Neuronal stem cell (in vitro differentiated cells): ENCODE data around the gene FSTL3.

ENCODE experiments used
- DNase-seq: peaks from one replicate; pipeline ENCODE4 v3.0.0-alpha.2; 2013; ENCODE audit warnings: low spot score
- H2AFZ ChIP-seq: one replicate; pipeline ENCODE4 v1.6.1; 2013; ENCODE audit warnings: mild to moderate bottlenecking, low read length, inconsistent platforms
- H2AK5ac ChIP-seq: 2 replicates; pipeline ENCODE4 v1.6.1; 2013; ENCODE audit warnings: low read depth, mild to moderate bottlenecking, inconsistent platforms, low read length, moderate library complexity, mixed read lengths
- H2BK120ac ChIP-seq: 2 replicates; pipeline ENCODE4 v1.6.1; 2013; ENCODE audit warnings: low read depth, mild to moderate bottlenecking, inconsistent platforms, low read length, moderate library complexity, mixed read lengths
- H2BK12ac ChIP-seq: one replicate; pipeline ENCODE4 v1.6.1; 2013; ENCODE audit warnings: low read length, inconsistent platforms
- H2BK15ac ChIP-seq: 2 replicates; pipeline ENCODE4 v1.6.1; 2013; ENCODE audit warnings: mild to moderate bottlenecking, low read length, inconsistent platforms, mixed read lengths
- H2BK5ac ChIP-seq: one replicate; pipeline ENCODE4 v1.6.1; 2013; ENCODE audit warnings: inconsistent platforms, mild to moderate bottlenecking, low read length, moderate library complexity
- H3K14ac ChIP-seq: one replicate; pipeline ENCODE4 v1.6.1; 2013; ENCODE audit warnings: low read length, inconsistent platforms
- H3K18ac ChIP-seq: 2 replicates; pipeline ENCODE4 v1.6.1; 2013; ENCODE audit warnings: low read length, inconsistent platforms
- H3K23ac ChIP-seq: 2 replicates; pipeline ENCODE4 v1.6.1; 2013; ENCODE audit warnings: low read depth, mild to moderate bottlenecking, mixed read lengths, low read length, inconsistent platforms; ENCODE audit not compliant: poor library complexity
- H3K27ac ChIP-seq: replicated peaks from 3 replicates; pipeline ENCODE4 v1.5.1; 2013; ENCODE audit warnings: low read length, inconsistent platforms
- H3K27me3 ChIP-seq, 3 experiments: 2 replicates each; pipeline ENCODE4 v1.6.1; 2013; ENCODE audit warnings: low read length in 3 of 3, mild to moderate bottlenecking in 2 of 3, inconsistent platforms in 1 of 3, low read depth in 1 of 3, mixed read lengths in 1 of 3, moderate library complexity in 1 of 3; ENCODE audit not compliant: control insufficient read depth in 3 of 3, insufficient read depth in 3 of 3
- H3K36me3 ChIP-seq, 2 donors: replicated peaks in 1 of 2; 2 replicates each; pipeline ENCODE4 v1.6.1; 2013; ENCODE audit warnings: low read length in 2 of 2; ENCODE audit not compliant: control insufficient read depth in 2 of 2, insufficient read depth in 2 of 2
- H3K4ac ChIP-seq: 2 replicates; pipeline ENCODE4 v1.6.1; 2013; ENCODE audit warnings: inconsistent platforms, mild to moderate bottlenecking, low read length, moderate library complexity
- H3K4me1 ChIP-seq, 2 donors: 1 replicate in 1 of 2; 2 replicates in 1 of 2; pipeline ENCODE4 v1.6.1; 2013; ENCODE audit warnings: low read length in 2 of 2, low read depth in 1 of 2; ENCODE audit not compliant: control insufficient read depth in 2 of 2, insufficient read depth in 1 of 2
- H3K4me2 ChIP-seq: one replicate; pipeline ENCODE4 v1.6.1; 2013; ENCODE audit warnings: mild to moderate bottlenecking, low read length, inconsistent platforms; ENCODE audit not compliant: insufficient read depth, poor library complexity, severe bottlenecking
- H3K4me3 ChIP-seq, 2 donors: 2 replicates each; pipeline ENCODE4 v1.5.1; 2013; ENCODE audit warnings: low read length in 2 of 2, mild to moderate bottlenecking in 2 of 2, inconsistent platforms in 1 of 2, moderate library complexity in 1 of 2
- H3K79me1 ChIP-seq: one replicate; pipeline ENCODE4 v1.6.1; 2013; ENCODE audit warnings: low read depth, mild to moderate bottlenecking, inconsistent platforms, low read length, moderate library complexity
- H3K9ac ChIP-seq: one replicate; pipeline ENCODE4 v1.6.1; 2013; ENCODE audit warnings: mild to moderate bottlenecking, low read depth, low read length, inconsistent platforms; ENCODE audit not compliant: poor library complexity
- H3K9me3 ChIP-seq, 2 donors: replicated peaks in 1 of 2; 2 replicates each; pipeline versions ENCODE3 to v1.6.1; 2013; ENCODE audit warnings: low read length in 2 of 2, mild to moderate bottlenecking in 2 of 2, inconsistent platforms in 1 of 2, low read depth in 1 of 2, mixed read lengths in 1 of 2, moderate library complexity in 1 of 2; ENCODE audit not compliant: control insufficient read depth in 2 of 2, insufficient read depth in 1 of 2
- H4K8ac ChIP-seq: one replicate; pipeline ENCODE4 v1.6.1; 2013; ENCODE audit warnings: low read depth, mild to moderate bottlenecking, inconsistent platforms, low read length, moderate library complexity
- H4K91ac ChIP-seq: one replicate; pipeline ENCODE4 v1.6.1; 2013; ENCODE audit warnings: low read length, low read depth, mild to moderate bottlenecking, inconsistent platforms; ENCODE audit not compliant: poor library complexity
- WGBS, 2 donors: extraction: QIAGEN DNeasy Blood & Tissue Kit; methylation state at CpG; one replicate each; pipeline ENCODE4 v1.1.7; 2013; ENCODE audit warnings: missing lambda C conversion rate in 2 of 2, mixed read lengths in 1 of 2; ENCODE audit not compliant: insufficient read length in 2 of 2, insufficient replicate concordance in 1 of 2; ENCODE audit errors: extremely low coverage in 2 of 2; 5-methylcytosine and 5-hydroxymethylcytosine counted together

The FSTL3 gene

GRCh38 chr19:678791-679388, 2.7 kb downstream of the FSTL3 start:
- Histone ChIP-seq H2BK5ac (no peak overlapping the region), H3K27me3 (peaks cover 2 to 18% (median 15%) of the 10 kb centered on the region in 3 experiments), H3K27ac (no peak overlapping the region), H3K4me3 (peak overlapping the region in 1 of 2 donors; percentile 71), H4K8ac (no peak overlapping the region), H3K79me1 (peaks cover 6% of the 10 kb centered on the region), H3K9me3 (no peaks in the 10 kb centered on the region), H2BK15ac (no peak overlapping the region), H3K23ac (no peak overlapping the region), H3K4me1 (peaks cover 14 to 23% of the 10 kb centered on the region in 2 donors), H2BK120ac (no peak overlapping the region), H3K14ac (no peak overlapping the region), H3K9ac (no peak overlapping the region), H2AFZ (no peak overlapping the region), H3K4me2 (peak overlapping the region; percentile 84), H3K18ac (peak overlapping the region; percentile 22), H2BK12ac (no peak overlapping the region), H3K36me3 (no peaks in the 10 kb centered on the region), H3K4ac (no peak overlapping the region), H4K91ac (no peak overlapping the region), H2AK5ac (peak overlapping the region; percentile 23)
- DNase-seq: no peak
- no CpG with 5 or more reads among the region's 16 CpGs for WGBS, 2 donors

GRCh38 chr19:679418-680286, 3.5 kb downstream of the FSTL3 start:
- WGBS, 2 donors: no CpG with 5 or more reads among the region's 69 CpGs
- peak overlapping the region; percentile 87 for H2BK120ac ChIP-seq

GRCh38 chr19:680287-681028, 4.3 kb downstream of the FSTL3 start:
- Histone ChIP-seq H3K36me3 (no peaks in the 10 kb centered on the region), H2AK5ac (peak overlapping the region; percentile 23), H3K27ac (peak overlapping the region; percentile 89), H2BK5ac (peak overlapping the region; percentile 87), H3K4me2 (peak overlapping the region; percentile 86), H3K27me3 (peaks cover 2 to 14% (median 10%) of the 10 kb centered on the region in 3 experiments), H2BK12ac (no peak overlapping the region), H3K14ac (peak overlapping the region; percentile 99), H3K9me3 (no peaks in the 10 kb centered on the region), H2BK120ac (peak overlapping the region; percentile 87), H3K4ac (no peak overlapping the region), H3K4me1 (peaks cover 11 to 12% of the 10 kb centered on the region in 2 donors), H3K18ac (peak overlapping the region; percentile 99), H4K91ac (peak overlapping the region; percentile 85), H3K23ac (peak overlapping the region; percentile 97), H3K4me3 (peak overlapping the region; percentile 71 to 97), H3K9ac (peak overlapping the region; percentile 99), H4K8ac (no peak overlapping the region), H3K79me1 (peaks cover 6% of the 10 kb centered on the region), H2AFZ (peak overlapping the region; percentile 98), H2BK15ac (peak overlapping the region; percentile 94)
- WGBS, 2 donors: no CpG with 5 or more reads among the region's 70 CpGs
- peak; percentile 98 for DNase-seq

More at GRCh38 chr19:679418-680286, 3.5 kb downstream of the FSTL3 start:
- Histone ChIP-seq H3K4me3 (peak overlapping the region; percentile 71 to 97), H3K9ac (peak overlapping the region; percentile 99), H3K4me2 (peak overlapping the region; percentile 84), H3K36me3 (no peaks in the 10 kb centered on the region), H3K79me1 (peaks cover 6% of the 10 kb centered on the region), H2BK5ac (peak overlapping the region; percentile 57), H3K23ac (peak overlapping the region; percentile 97), H2AK5ac (peak overlapping the region; percentile 23), H3K18ac (peak overlapping the region; percentile 99), H3K27ac (peak overlapping the region; percentile 89), H2AFZ (peak overlapping the region; percentile 92), H2BK12ac (no peak overlapping the region), H3K4ac (no peak overlapping the region), H4K91ac (peak overlapping the region; percentile 85), H3K9me3 (no peaks in the 10 kb centered on the region), H3K4me1 (peaks cover 14 to 18% of the 10 kb centered on the region in 2 donors), H3K27me3 (peaks cover 2 to 18% (median 14%) of the 10 kb centered on the region in 3 experiments), H3K14ac (peak overlapping the region; percentile 99), H4K8ac (no peak overlapping the region), H2BK15ac (no peak overlapping the region)
- DNase-seq: no peak
